Left lung (tissue), 14 donors: ENCODE results near the gene TRMT44. TPM values are rescaled to one million over a fixed set of nuclear protein-coding genes. Genes with fewer than 3 reads are reported as not detected.

Experiments
- ATAC-seq: fragments of 200-7000 bp; cut with Tn5 transposase; one replicate; pipeline ENCODE4 v1.9.1; 2020; ENCODE audit warnings: moderate library complexity
- DNase-seq, 4 donors: peaks; one replicate each; pipeline ENCODE4 v3.0.0-alpha.2; 2013 to 2020
- H3K27ac ChIP-seq, 2 donors: fragments of 200-600 bp; sonication (generic) in 1 of 2; one replicate each; pipeline versions ENCODE4 v1.5.0 to v1.8.0; 2020 to 2021
- H3K27me3 ChIP-seq, 2 donors: fragments of 200-600 bp; sonication (generic) in 1 of 2; one replicate each; pipeline versions ENCODE4 v1.5.0 to v1.8.0; 2020 to 2021
- H3K36me3 ChIP-seq, 2 donors: fragments of 200-600 bp; sonication (generic) in 1 of 2; one replicate each; pipeline versions ENCODE4 v1.5.0 to v1.8.0; 2020 to 2021
- H3K4me1 ChIP-seq, 2 donors: fragments of 200-600 bp; one replicate each; pipeline ENCODE4 v1.8.0; 2021
- H3K4me3 ChIP-seq, 2 donors: fragments of 200-600 bp; sonication (generic) in 1 of 2; one replicate each; pipeline versions ENCODE4 v1.5.0 to v1.8.0; 2020 to 2021; ENCODE audit warnings: mild to moderate bottlenecking in 1 of 2
- H3K9me3 ChIP-seq, 2 donors: fragments of 200-600 bp; sonication (generic) in 1 of 2; one replicate each; pipeline versions ENCODE4 v1.5.0 to v1.8.0; 2020 to 2021
- intact Hi-C, 2 donors: fragments of 100-400 bp; cut with DNase I; formaldehyde crosslinking; loops; one replicate each; pipeline versions ENCODE4 v1.11.2 to v1.14.2; 2022
- long read RNA-seq, 12 donors: library from polyadenylated mRNA in 2 of 12; unstranded in 2 of 12; transcript quantifications; one replicate each; pipeline ENCODE4 v2.0.0 and lab custom pipeline, GENCODE V29; 2019 to 2026
- polyA plus RNA-seq, 6 donors: library from polyadenylated mRNA; unstranded; fragments of 120-200 nt; gene quantifications; one replicate each; pipeline ENCODE4 v1.2.1, GENCODE V29; 2013; ENCODE audit not compliant: insufficient read length in 6 of 6
- total RNA-seq, 2 donors: library from RNA; stranded (reverse); fragmentation: NEBNext Ultra II Directional; extraction: Animal tissue kit (Norgen Biotek cat#: 25700); gene quantifications; one replicate each; pipeline ENCODE4 v1.2.1, GENCODE V29; 2021
- TF ChIP-seq, protein P1 (sequence below), 2 donors: fragments of 200-600 bp; sonication (generic) in 1 of 2; IDR thresholded peaks; one replicate each; pipeline versions ENCODE4 v1.5.0 to v1.8.0; 2021; ENCODE audit warnings: antibody characterized with exemption in 2 of 2
- donor health status: DM: no; HTN: yes; CAD: no.
- donor health status: DM: no; HTN: no; CAD: no.

The TRMT44 gene, protein sequence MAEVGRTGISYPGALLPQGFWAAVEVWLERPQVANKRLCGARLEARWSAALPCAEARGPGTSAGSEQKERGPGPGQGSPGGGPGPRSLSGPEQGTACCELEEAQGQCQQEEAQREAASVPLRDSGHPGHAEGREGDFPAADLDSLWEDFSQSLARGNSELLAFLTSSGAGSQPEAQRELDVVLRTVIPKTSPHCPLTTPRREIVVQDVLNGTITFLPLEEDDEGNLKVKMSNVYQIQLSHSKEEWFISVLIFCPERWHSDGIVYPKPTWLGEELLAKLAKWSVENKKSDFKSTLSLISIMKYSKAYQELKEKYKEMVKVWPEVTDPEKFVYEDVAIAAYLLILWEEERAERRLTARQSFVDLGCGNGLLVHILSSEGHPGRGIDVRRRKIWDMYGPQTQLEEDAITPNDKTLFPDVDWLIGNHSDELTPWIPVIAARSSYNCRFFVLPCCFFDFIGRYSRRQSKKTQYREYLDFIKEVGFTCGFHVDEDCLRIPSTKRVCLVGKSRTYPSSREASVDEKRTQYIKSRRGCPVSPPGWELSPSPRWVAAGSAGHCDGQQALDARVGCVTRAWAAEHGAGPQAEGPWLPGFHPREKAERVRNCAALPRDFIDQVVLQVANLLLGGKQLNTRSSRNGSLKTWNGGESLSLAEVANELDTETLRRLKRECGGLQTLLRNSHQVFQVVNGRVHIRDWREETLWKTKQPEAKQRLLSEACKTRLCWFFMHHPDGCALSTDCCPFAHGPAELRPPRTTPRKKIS
- total RNA-seq (10 to 100 TPM; 15.0 to 18.7 TPM), polyA plus RNA-seq (10 to 100 TPM; 16.0 to 20.6 (median 19.5) TPM)
- long read RNA-seq, donor 1, partial matches to known transcripts = 0 of 3 reads
- long read RNA-seq, donor 1, other reads (novel, unspliced or antisense) = 0 of 3 reads
- long read RNA-seq, donor 2, partial matches to known transcripts = 0 of 3 reads
- long read RNA-seq, donor 2, other reads (novel, unspliced or antisense) = 0 of 3 reads
- long read RNA-seq, donor 3, partial matches to known transcripts = 0 of 1 reads
- long read RNA-seq, donor 3, other reads (novel, unspliced or antisense) = 0 of 1 reads
- long read RNA-seq, donor 4 = 0 reads
- long read RNA-seq, donor 5, partial matches to known transcripts = 5 of 6 reads
- long read RNA-seq, donor 5, other reads (novel, unspliced or antisense) = 0 of 6 reads
- long read RNA-seq, donor 6, partial matches to known transcripts = 0 of 1 reads
- long read RNA-seq, donor 6, other reads (novel, unspliced or antisense) = 0 of 1 reads
- long read RNA-seq, donor 7, partial matches to known transcripts = 0 of 1 reads
- long read RNA-seq, donor 7, other reads (novel, unspliced or antisense) = 0 of 1 reads
- long read RNA-seq, donor 8, partial matches to known transcripts = 0 of 3 reads
- long read RNA-seq, donor 8, other reads (novel, unspliced or antisense) = 0 of 3 reads
- long read RNA-seq, donor 9 = 0 reads
- long read RNA-seq, donor 10, partial matches to known transcripts = 0 of 2 reads
- long read RNA-seq, donor 10, other reads (novel, unspliced or antisense) = 1 of 2 reads
- long read RNA-seq, donor 11 = 0 reads
- long read RNA-seq, donor 12, partial matches to known transcripts = 0 of 1 reads
- long read RNA-seq, donor 12, other reads (novel, unspliced or antisense) = 0 of 1 reads

DNA sequence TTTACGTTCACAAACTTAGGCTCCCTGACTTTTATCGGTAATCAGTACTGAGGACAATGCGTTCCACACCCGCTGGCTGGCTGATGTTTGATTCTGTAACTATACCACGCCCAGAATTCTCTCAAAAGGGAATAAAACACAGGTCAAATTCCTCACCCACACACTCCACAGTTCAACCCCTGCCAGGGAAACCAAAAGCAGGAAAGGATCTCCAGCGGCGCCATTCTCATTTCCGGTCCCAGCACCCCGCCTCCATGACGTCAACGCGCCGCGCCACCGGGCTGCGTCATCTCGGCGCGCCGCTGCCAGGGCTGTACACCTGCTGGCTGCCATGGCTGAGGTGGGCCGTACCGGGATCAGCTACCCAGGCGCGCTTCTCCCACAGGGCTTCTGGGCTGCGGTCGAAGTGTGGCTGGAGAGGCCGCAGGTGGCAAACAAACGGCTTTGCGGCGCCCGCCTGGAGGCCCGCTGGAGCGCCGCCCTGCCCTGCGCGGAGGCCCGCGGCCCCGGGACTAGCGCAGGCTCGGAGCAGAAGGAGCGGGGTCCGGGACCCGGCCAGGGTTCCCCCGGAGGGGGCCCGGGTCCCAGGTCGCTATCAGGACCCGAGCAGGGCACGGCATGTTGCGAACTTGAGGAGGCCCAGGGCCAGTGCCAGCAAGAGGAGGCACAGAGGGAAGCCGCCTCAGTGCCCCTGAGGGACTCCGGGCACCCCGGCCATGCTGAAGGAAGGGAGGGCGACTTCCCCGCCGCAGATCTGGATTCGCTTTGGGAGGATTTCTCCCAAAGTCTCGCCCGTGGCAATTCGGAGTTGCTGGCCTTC lies at the start of gene TRMT44, which contains the start of gene ACOX3:
TRMT44 (plus strand) TSS at position 286 of the 820 bp plus-strand sequence; CDS start at position 332, 46 bp downstream.
ACOX3 (minus strand) TSS at position 232 of the 820 bp plus-strand sequence. CDS start 24,202 bp downstream, outside the sequence.
- Histone ChIP-seq H3K4me1 (peaks cover 28 to 68% of the 10 kb centered on the region in 2 donors), H3K27me3 (no peaks in the 10 kb centered on the region), H3K9me3 (no peaks in the 10 kb centered on the region), H3K4me3 (peak within 1 kb of the TSS; percentile 96 to 100), H3K27ac (peak within 1 kb of the TSS; percentile 94 to 97), H3K36me3 (no peaks in the 10 kb centered on the region)
- intact Hi-C loops = no loop called here
- DNase-seq (peak; percentile 91 to 96 (median 92)), ATAC-seq (peak; percentile 91)
- TF ChIP-seq, protein P1, sequence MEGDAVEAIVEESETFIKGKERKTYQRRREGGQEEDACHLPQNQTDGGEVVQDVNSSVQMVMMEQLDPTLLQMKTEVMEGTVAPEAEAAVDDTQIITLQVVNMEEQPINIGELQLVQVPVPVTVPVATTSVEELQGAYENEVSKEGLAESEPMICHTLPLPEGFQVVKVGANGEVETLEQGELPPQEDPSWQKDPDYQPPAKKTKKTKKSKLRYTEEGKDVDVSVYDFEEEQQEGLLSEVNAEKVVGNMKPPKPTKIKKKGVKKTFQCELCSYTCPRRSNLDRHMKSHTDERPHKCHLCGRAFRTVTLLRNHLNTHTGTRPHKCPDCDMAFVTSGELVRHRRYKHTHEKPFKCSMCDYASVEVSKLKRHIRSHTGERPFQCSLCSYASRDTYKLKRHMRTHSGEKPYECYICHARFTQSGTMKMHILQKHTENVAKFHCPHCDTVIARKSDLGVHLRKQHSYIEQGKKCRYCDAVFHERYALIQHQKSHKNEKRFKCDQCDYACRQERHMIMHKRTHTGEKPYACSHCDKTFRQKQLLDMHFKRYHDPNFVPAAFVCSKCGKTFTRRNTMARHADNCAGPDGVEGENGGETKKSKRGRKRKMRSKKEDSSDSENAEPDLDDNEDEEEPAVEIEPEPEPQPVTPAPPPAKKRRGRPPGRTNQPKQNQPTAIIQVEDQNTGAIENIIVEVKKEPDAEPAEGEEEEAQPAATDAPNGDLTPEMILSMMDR (IDR thresholded peaks at IDR 0.05) = no peak

DNA sequence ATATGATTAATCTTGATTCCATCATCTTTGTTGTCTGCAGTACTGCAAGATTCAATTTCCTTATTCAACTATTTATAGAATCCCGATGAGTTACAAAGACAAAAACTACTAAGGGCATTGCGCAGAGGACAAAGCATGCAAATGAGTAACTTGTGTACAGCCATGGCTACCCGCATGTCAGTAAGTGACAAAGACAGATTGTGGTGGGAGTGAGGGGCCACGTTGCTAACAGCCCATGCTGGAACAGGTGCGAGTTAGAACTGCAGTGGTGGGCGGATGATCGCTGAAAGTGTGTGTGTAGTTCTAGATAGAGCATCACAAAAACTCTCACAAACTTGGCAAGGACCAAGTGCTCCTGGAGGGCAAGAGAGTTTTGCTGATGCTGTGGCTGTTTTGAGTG lies 49.5 kb upstream of the TRMT44 start:
- TF ChIP-seq, protein P1 (IDR thresholded peaks at IDR 0.05) = no peak
- no peak overlapping the region for H3K4me3 ChIP-seq
- H3K36me3 ChIP-seq = peaks cover 0 to 83% of the 10 kb centered on the region in 2 donors
- H3K27me3 ChIP-seq = no peaks in the 10 kb centered on the region
- no peak for DNase-seq
- intact Hi-C loops = no loop called here
- no peak overlapping the region for H3K27ac ChIP-seq
- no peak for ATAC-seq
- peaks cover 5 to 17% of the 10 kb centered on the region in 2 donors for H3K4me1 ChIP-seq
- H3K9me3 ChIP-seq = no peaks in the 10 kb centered on the region

DNA sequence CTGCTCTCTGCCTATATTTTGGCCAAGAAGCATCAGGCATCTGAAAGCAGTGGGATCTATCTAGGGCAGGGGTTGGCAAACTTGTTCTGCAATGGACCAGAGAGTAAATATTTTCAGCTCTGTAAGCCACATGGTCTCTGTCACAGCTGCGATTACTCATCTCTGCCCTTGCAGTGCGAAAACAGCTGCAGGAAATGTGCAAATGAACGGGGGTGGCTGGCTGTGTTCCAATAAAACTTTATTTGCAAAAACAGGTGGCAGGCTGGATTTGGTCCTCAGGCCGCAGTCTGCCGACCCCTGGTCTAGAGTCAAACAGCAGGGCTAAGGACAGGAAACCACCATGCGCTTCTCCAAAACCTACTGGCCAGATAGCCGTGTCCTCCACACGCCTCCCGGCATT lies 48.6 kb upstream of the TRMT44 start:
- DNase-seq = peak in 2 of 4 donors; percentile 32 to 56
- ATAC-seq = peak; percentile 25
- TF ChIP-seq, protein P1 (IDR thresholded peaks at IDR 0.05) = no peak
- Histone ChIP-seq H3K36me3 (peaks cover 0 to 82% of the 10 kb centered on the region in 2 donors), H3K9me3 (no peaks in the 10 kb centered on the region), H3K4me3 (no peak overlapping the region), H3K27me3 (no peaks in the 10 kb centered on the region), H3K27ac (no peak overlapping the region), H3K4me1 (peaks cover 5 to 17% of the 10 kb centered on the region in 2 donors)
- intact Hi-C loops = no loop called here

DNA sequence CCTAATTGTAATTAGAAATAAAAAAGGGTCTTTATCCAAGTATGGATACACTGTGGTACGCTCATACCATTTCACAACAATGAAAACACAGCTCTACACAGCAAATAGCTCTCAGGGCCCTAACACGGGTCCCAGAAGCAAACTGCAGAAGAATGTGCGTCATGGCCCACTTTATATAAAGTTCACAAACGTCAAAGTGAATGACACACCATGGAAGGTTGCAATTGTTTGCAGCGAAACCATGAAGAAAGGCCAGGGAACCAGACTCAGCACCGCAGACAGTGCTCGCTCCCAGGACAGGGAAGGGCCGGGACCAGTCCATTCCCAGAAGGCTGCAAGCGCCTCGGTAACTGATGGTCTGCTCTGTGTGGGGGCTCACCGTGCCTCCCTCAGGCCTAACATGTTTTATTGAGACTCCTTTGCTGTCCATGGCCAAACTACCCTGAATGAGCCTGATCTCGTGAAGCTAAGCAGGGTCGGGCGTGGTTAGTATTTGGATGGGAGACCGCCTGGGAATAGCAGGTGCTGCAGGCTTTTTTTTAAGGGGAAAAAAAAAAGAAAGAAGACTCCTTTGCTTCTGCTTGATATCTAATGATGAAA lies 47.9 kb upstream of the TRMT44 start:
- Histone ChIP-seq H3K27me3 (no peaks in the 10 kb centered on the region), H3K4me3 (no peak overlapping the region), H3K36me3 (peaks cover 0 to 82% of the 10 kb centered on the region in 2 donors), H3K27ac (no peak overlapping the region), H3K9me3 (no peaks in the 10 kb centered on the region), H3K4me1 (peaks cover 5 to 17% of the 10 kb centered on the region in 2 donors)
- intact Hi-C loops = no loop called here
- ATAC-seq (no peak), DNase-seq (no peak)
- TF ChIP-seq, protein P1 (IDR thresholded peaks at IDR 0.05) = no peak
